Skeletal muscle cell (primary cell): Measurements from ENCODE around the gene HOXB3.
A peak's percentile ranks its signal among the peaks of the same experiment; 100 is the strongest.

Experiments used
- DNase-seq: peaks from one replicate; pipeline ENCODE4 v3.0.0-alpha.2; 2010; ENCODE audit warnings: low read depth
- H3K4me3 ChIP-seq: 2 replicates; pipeline ENCODE4 v1.5.1; 2011; ENCODE audit warnings: low read depth, mild to moderate bottlenecking, control low read depth, low read length, moderate library complexity

HOXB3 gene

GRCh38 chr17:48576479-48577309 is 13.3 kb downstream of the HOXB3 start:
- peak overlapping the region; percentile 53 for H3K4me3 ChIP-seq
- DNase-seq, result no peak

GRCh38 chr17:48575673-48576478 is 14.2 kb downstream of the HOXB3 start:
- DNase-seq, result no peak
- H3K4me3 ChIP-seq, result peak overlapping the region; percentile 1

- no peak for DNase-seq
- no peak overlapping the region for H3K4me3 ChIP-seq
Observed at GRCh38 chr17:48575066-48575582, 14.9 kb downstream of the HOXB3 start.

- peak overlapping the region; percentile 14 for H3K4me3 ChIP-seq
- DNase-seq, result no peak
Observed at GRCh38 chr17:48574505-48575065, 15.5 kb downstream of the HOXB3 start.

- H3K4me3 ChIP-seq, result no peak overlapping the region
Observed at GRCh38 chr17:48571826-48572417, 18.1 kb downstream of the HOXB3 start.

GRCh38 chr17:48571024-48571818 is 18.8 kb downstream of the HOXB3 start:
- H3K4me3 ChIP-seq, result no peak overlapping the region

More at GRCh38 chr17:48571826-48572417, 18.1 kb downstream of the HOXB3 start:
- no peak for DNase-seq

GRCh38 chr17:48570325-48571023 is 19.6 kb downstream of the HOXB3 start:
- no peak overlapping the region for H3K4me3 ChIP-seq
- no peak for DNase-seq

More at GRCh38 chr17:48571024-48571818, 18.8 kb downstream of the HOXB3 start:
- no peak for DNase-seq

GRCh38 chr17:48569674-48570324 is 20.2 kb downstream of the HOXB3 start:
- DNase-seq, result no peak
- no peak overlapping the region for H3K4me3 ChIP-seq

- no peak overlapping the region for H3K4me3 ChIP-seq
- no peak for DNase-seq
Observed at GRCh38 chr17:48569240-48569582, 20.8 kb downstream of the HOXB3 start.

- DNase-seq, result no peak
- no peak overlapping the region for H3K4me3 ChIP-seq
Observed at GRCh38 chr17:48568499-48569239, 21.4 kb downstream of the HOXB3 start.

- DNase-seq, result no peak
- H3K4me3 ChIP-seq, result no peak overlapping the region
Observed at GRCh38 chr17:48567646-48568354, 22.2 kb downstream of the HOXB3 start.

GRCh38 chr17:48567209-48567608 is 22.8 kb downstream of the HOXB3 start:
- no peak overlapping the region for H3K4me3 ChIP-seq
- no peak for DNase-seq

GRCh38 chr17:48566717-48567116 is 23.3 kb downstream of the HOXB3 start:
- no peak overlapping the region for H3K4me3 ChIP-seq

GRCh38 chr17:48565925-48566710 is 23.9 kb downstream of the HOXB3 start:
- H3K4me3 ChIP-seq, result no peak overlapping the region
- DNase-seq, result no peak

More at GRCh38 chr17:48566717-48567116, 23.3 kb downstream of the HOXB3 start:
- DNase-seq, result no peak

GRCh38 chr17:48565022-48565554 is 25.0 kb downstream of the HOXB3 start:
- no peak for DNase-seq
- peak overlapping the region; percentile 40 for H3K4me3 ChIP-seq
